Measurements from ENCODE around the gene NDUFA1. TPM values are rescaled to one million over a fixed set of nuclear protein-coding genes. Genes with fewer than 3 reads are reported as not detected.

Gene NDUFA1
- total and polyA plus RNA-seq, 2 of the 13 experiments (the other 11 are each of a cell fraction or from before 2014, with no cell fraction given): 150 to 167 TPM

DNA sequence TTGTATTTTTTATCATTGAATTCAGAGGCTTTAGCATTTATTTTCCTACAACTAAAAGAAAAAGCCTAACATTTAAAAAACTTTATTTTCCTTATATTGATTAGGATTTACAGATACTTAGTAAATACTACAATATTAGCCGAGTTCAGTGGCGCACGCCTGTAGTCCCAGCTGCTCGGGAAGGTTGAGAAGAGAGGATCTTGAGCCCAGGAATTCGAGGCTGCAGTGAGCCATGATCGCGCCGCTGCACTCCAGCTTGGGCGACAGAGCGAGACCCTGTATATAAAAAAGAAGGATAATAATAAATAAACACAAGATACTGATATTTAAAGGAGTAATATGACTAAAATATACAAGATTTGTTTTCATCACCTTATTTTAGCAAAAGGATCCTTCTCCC, 18.2 kb upstream of the NDUFA1 start:
- Histone ChIP-seq H3K36me3 (replicated peaks in 1 of 2; ENCODE audit: control insufficient read depth in 1 of 2, insufficient read depth in 2 of 2, low read length in 2 of 2) (no peaks in the 10 kb centered on the region; a peak in 2 of 5 replicates), H3K27ac (ENCODE audit: extremely low read length, insufficient read depth, low read length) (peak overlapping the region; percentile 72), H3K9me3 (ENCODE audit: low read length) (no peaks in the 10 kb centered on the region), H3K9ac (ENCODE audit: insufficient read depth, low read depth, low read length) (peak overlapping the region; percentile 43; the same call in 1 of the 2 replicates), H3K79me2 (ENCODE audit: insufficient read depth, low read length) (peaks cover 14% of the 10 kb centered on the region), H3K27me3 (ENCODE audit: control insufficient read depth in 1 of 2, insufficient read depth in 2 of 2, low read length in 2 of 2) (no peaks in the 10 kb centered on the region), H2AFZ (ENCODE audit: low read length) (peak overlapping the region; percentile 42), H3K4me2 (ENCODE audit: low read depth, low read length) (peak overlapping the region; percentile 65), H4K20me1 (ENCODE audit: insufficient read depth, low read length) (no peaks in the 10 kb centered on the region), H3K4me3 (replicated peaks in 1 of 3; ENCODE audit: insufficient read depth in 1 of 3, low read depth in 2 of 3, low read length in 3 of 3) (peak overlapping the region; percentile 47 to 61 (median 50)), H3K4me1 (ENCODE audit: insufficient read depth, low read length) (0 out of 2 replicates have a peak, but pooled peaks cover 27% of the 10 kb centered on the region)
- intact Hi-C loops (cut with micrococcal nuclease; ENCODE audit: unreplicated experiment) (loop anchor here (1.0 to 2.0 kb wide), 2 partner anchors 17 to 90 kb away; partner anchors contain the start of genes NDUFA1, NKAP and RNF113A), in situ Hi-C loops (cut with HindIII; ENCODE audit: extremely low pct_ligation_motif_present, low pct_unique_long_range_greater_than_20kb) (no loop called here)
- no peak for FAIRE-seq
- under 1% methylated on average over 10 of the region's 10 CpGs for WGBS (ENCODE audit: low lambda C conversion rate)
- TF ChIP-seq, protein P1, sequence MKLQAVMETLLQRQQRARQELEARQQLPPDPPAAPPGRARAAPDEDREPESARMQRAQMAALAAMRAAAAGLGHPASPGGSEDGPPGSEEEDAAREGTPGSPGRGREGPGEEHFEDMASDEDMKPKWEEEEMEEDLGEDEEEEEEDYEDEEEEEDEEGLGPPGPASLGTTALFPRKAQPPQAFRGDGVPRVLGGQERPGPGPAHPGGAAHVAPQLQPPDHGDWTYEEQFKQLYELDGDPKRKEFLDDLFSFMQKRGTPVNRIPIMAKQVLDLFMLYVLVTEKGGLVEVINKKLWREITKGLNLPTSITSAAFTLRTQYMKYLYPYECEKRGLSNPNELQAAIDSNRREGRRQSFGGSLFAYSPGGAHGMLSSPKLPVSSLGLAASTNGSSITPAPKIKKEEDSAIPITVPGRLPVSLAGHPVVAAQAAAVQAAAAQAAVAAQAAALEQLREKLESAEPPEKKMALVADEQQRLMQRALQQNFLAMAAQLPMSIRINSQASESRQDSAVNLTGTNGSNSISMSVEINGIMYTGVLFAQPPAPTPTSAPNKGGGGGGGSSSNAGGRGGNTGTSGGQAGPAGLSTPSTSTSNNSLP (IDR thresholded peaks at IDR 0.05; ENCODE audit: low read depth, low read length): 0 out of 2 replicates have a peak, but pooled peaks have one; percentile 13
- TF ChIP-seq ZFP37 (CRISPR knock-in tag; IDR thresholded peaks at IDR 0.05; ENCODE audit: borderline replicate concordance): no peak
- POLR2A ChIA-PET: interaction anchor here (0.6 to 3.2 kb wide), 15 partner anchors 9 to 708 kb away, joined by 3 to 78 read pairs (median 3); partner anchors contain the start of genes NDUFA1, RNF113A, RPL39 and SEPTIN6
- DNase-seq (ENCODE audit: low spot score): no peak
- BruUV-seq (replicated peaks): no TSS peak
- CTCF ChIA-PET (ENCODE audit: low intra/inter-chr PET ratio, low total read pairs): no interaction called here
- peak; percentile 56 for ATAC-seq

DNA sequence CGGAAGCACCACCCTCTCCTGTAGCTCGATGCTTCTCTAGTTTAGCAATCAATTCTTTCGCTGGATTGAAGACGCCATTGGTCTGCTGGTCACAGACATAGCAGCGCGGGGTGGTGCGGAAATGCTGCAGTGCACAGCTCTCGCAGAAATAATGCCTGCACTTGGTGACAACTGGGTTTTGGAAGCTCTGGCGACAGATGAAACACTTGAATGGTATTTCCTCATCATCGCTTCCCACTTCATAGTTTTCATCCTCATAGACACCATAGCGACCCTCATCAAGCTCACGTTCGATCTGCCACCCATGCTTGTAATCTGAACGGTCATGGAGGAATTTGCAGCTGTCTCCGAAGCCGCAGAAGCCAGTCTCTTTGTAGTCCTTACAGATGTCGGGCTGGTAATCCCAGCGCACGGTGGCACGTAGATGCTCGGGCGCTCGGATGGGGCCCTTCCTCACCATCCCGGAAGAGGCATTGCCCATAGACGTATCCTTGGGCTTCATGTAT, 953 bp upstream of the NDUFA1 start:
- ChIA-PET CTCF (ENCODE audit: low intra/inter-chr PET ratio, low total read pairs) (no interaction called here), POLR2A (interaction anchor here (1.0 to 3.7 kb wide), 4 partner anchors 18 to 86 kb away, joined by 4 to 42 read pairs (median 16); partner anchors contain the start of genes RPL39 and UPF3B)
- ATAC-seq (peak; percentile 57), FAIRE-seq (no peak), DNase-seq (ENCODE audit: low spot score) (peak; percentile 11)
- H3K4me1 ChIP-seq (ENCODE audit: insufficient read depth, low read length): peaks cover 4% of the 10 kb centered on the region; the same call in 1 of the 2 replicates
- H3K36me3 ChIP-seq (replicated peaks in 1 of 2; ENCODE audit: control insufficient read depth in 1 of 2, insufficient read depth in 2 of 2, low read length in 2 of 2): 0 out of 5 replicates have a peak, but pooled peaks cover 0 to 5% of the 10 kb centered on the region in 2 experiments
- H3K79me2 ChIP-seq (ENCODE audit: insufficient read depth, low read length): peaks cover 36% of the 10 kb centered on the region
- TF ChIP-seq ZNF776 (CRISPR knock-in tag; IDR thresholded peaks at IDR 0.05) (no peak), FOXA3 (CRISPR knock-in tag; IDR thresholded peaks at IDR 0.05) (no peak), YY1 (IDR thresholded peaks at IDR 0.05; ENCODE audit: insufficient read depth, insufficient replicate concordance, low read depth, low read length) (peak; percentile 15), MED1 (CRISPR knock-in tag; IDR thresholded peaks at IDR 0.05) (no peak), KMT2A (CRISPR knock-in tag; IDR thresholded peaks at IDR 0.05) (peak; percentile 3; the same call in 1 of the 2 replicates)
- TF ChIP-seq, protein P2, sequence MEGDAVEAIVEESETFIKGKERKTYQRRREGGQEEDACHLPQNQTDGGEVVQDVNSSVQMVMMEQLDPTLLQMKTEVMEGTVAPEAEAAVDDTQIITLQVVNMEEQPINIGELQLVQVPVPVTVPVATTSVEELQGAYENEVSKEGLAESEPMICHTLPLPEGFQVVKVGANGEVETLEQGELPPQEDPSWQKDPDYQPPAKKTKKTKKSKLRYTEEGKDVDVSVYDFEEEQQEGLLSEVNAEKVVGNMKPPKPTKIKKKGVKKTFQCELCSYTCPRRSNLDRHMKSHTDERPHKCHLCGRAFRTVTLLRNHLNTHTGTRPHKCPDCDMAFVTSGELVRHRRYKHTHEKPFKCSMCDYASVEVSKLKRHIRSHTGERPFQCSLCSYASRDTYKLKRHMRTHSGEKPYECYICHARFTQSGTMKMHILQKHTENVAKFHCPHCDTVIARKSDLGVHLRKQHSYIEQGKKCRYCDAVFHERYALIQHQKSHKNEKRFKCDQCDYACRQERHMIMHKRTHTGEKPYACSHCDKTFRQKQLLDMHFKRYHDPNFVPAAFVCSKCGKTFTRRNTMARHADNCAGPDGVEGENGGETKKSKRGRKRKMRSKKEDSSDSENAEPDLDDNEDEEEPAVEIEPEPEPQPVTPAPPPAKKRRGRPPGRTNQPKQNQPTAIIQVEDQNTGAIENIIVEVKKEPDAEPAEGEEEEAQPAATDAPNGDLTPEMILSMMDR (CRISPR knock-in tag; IDR thresholded peaks at IDR 0.05): no peak
- TF ChIP-seq, protein P3, sequence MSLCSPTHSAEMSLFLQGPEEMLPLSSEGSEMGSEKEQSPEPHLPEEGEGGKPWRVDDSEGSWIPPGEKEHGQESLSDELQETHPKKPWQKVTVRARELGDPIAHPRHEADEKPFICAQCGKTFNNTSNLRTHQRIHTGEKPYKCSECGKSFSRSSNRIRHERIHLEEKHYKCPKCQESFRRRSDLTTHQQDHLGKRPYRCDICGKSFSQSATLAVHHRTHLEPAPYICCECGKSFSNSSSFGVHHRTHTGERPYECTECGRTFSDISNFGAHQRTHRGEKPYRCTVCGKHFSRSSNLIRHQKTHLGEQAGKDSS (CRISPR knock-in tag; IDR thresholded peaks at IDR 0.05; ENCODE audit: borderline replicate concordance, low read depth): no peak
- TF ChIP-seq, protein P4, sequence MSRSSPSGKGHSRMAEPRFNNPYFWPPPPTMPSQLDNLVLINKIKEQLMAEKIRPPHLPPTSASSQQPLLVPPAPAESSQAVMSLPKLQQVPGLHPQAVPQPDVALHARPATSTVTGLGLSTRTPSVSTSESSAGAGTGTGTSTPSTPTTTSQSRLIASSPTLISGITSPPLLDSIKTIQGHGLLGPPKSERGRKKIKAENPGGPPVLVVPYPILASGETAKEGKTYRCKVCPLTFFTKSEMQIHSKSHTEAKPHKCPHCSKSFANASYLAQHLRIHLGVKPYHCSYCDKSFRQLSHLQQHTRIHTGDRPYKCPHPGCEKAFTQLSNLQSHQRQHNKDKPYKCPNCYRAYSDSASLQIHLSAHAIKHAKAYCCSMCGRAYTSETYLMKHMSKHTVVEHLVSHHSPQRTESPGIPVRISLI (CRISPR knock-in tag; IDR thresholded peaks at IDR 0.05; ENCODE audit: borderline replicate concordance): no peak
- intact Hi-C loops (cut with micrococcal nuclease; ENCODE audit: unreplicated experiment) (loop anchor here (2.0 kb wide), 2 partner anchors 18 to 80 kb away; partner anchors contain the start of genes RPL39 and UPF3B), in situ Hi-C loops (cut with HindIII; ENCODE audit: extremely low pct_ligation_motif_present, low pct_unique_long_range_greater_than_20kb) (no loop called here)
- peak overlapping the region; percentile 70 to 82 (median 74) for H3K4me3 ChIP-seq (replicated peaks in 1 of 3; ENCODE audit: insufficient read depth in 1 of 3, low read depth in 2 of 3, low read length in 3 of 3)
- no peaks in the 10 kb centered on the region; a peak in 1 of 5 replicates for H3K27me3 ChIP-seq (ENCODE audit: control insufficient read depth in 1 of 2, insufficient read depth in 2 of 2, low read length in 2 of 2)
- H4K20me1 ChIP-seq (ENCODE audit: insufficient read depth, low read length): no peaks in the 10 kb centered on the region
- H3K27ac ChIP-seq (ENCODE audit: extremely low read length, insufficient read depth, low read length): peak overlapping the region; percentile 99
- peak overlapping the region; percentile 74 for H3K4me2 ChIP-seq (ENCODE audit: low read depth, low read length)
- peak overlapping the region; percentile 96 for H3K9ac ChIP-seq (ENCODE audit: insufficient read depth, low read depth, low read length)
- H2AFZ ChIP-seq (ENCODE audit: low read length): no peak overlapping the region
- WGBS (ENCODE audit: low lambda C conversion rate): 0% methylated on average over 2 of the region's 25 CpGs
- BruUV-seq (replicated peaks): no TSS peak
- H3K9me3 ChIP-seq (ENCODE audit: low read length): no peaks in the 10 kb centered on the region

Data from HepG2 (cell line).